GM23338 (cell line): ENCODE results near the gene KLHL12.

Source experiments
- CREB1 ChIP-seq: fragments of 250-450 bp; sonication (Bioruptor Pico); IDR thresholded peaks from 2 replicates; pipeline ENCODE4 v1.5.0; 2020; ENCODE audit warnings: low read depth, mild to moderate bottlenecking, moderate library complexity
- CTCF ChIP-seq, 2 experiments: fragments of 200-600 bp in 1 of 2; sonication (generic) in 1 of 2; conservative IDR thresholded peaks; 2 replicates each; pipeline versions ENCODE4 v1.5.1 to v1.6.1; 2016 to 2017; ENCODE audit warnings: antibody characterized with exemption in 2 of 2, low read depth in 2 of 2, mild to moderate bottlenecking in 2 of 2, moderate library complexity in 1 of 2
- EZH2 ChIP-seq: fragments of 200-600 bp; sonication (generic); IDR thresholded peaks from one replicate; pipeline ENCODE4 v1.8.0; 2017; ENCODE audit warnings: antibody characterized with exemption, mild to moderate bottlenecking, low read depth; ENCODE audit not compliant: unreplicated experiment
- EZH2phosphoT487 ChIP-seq: fragments of 200-600 bp; sonication (generic); IDR thresholded peaks from one replicate; pipeline ENCODE4 v1.8.1; 2018; ENCODE audit warnings: antibody characterized with exemption; ENCODE audit not compliant: unreplicated experiment
- JUNB ChIP-seq: IDR thresholded peaks from one replicate; pipeline ENCODE4 v1.6.1; 2016; ENCODE audit warnings: antibody characterized with exemption; ENCODE audit not compliant: unreplicated experiment
- POLR2AphosphoS5 ChIP-seq: IDR thresholded peaks from 2 replicates; pipeline ENCODE4 v1.6.1; 2016; ENCODE audit warnings: antibody characterized with exemption, low read depth
- STAT1 ChIP-seq: IDR thresholded peaks from one replicate; pipeline ENCODE4 v1.6.1; 2016; ENCODE audit warnings: antibody characterized with exemption; ENCODE audit not compliant: unreplicated experiment
- TF ChIP-seq, protein P1 (sequence below): IDR thresholded peaks from one replicate; pipeline ENCODE4 v1.6.1; 2018; ENCODE audit warnings: antibody characterized with exemption; ENCODE audit not compliant: unreplicated experiment
- TF ChIP-seq, protein P2 (sequence below): IDR thresholded peaks from 2 replicates; pipeline ENCODE4 v1.6.1; 2016; ENCODE audit warnings: antibody characterized with exemption

GRCh38 chr1:202880062-202880461 is 47.0 kb downstream of the KLHL12 start:
- TF ChIP-seq CTCF (conservative IDR thresholded peaks at IDR 0.05; ENCODE audit: low read depth in 2 of 2) (no peak), POLR2AphosphoS5 (no peak), CREB1 (CRISPR knock-in tag) (no peak), JUNB (no peak), EZH2 (no peak), STAT1 (no peak), EZH2phosphoT487 (no peak)
- TF ChIP-seq, protein P1, sequence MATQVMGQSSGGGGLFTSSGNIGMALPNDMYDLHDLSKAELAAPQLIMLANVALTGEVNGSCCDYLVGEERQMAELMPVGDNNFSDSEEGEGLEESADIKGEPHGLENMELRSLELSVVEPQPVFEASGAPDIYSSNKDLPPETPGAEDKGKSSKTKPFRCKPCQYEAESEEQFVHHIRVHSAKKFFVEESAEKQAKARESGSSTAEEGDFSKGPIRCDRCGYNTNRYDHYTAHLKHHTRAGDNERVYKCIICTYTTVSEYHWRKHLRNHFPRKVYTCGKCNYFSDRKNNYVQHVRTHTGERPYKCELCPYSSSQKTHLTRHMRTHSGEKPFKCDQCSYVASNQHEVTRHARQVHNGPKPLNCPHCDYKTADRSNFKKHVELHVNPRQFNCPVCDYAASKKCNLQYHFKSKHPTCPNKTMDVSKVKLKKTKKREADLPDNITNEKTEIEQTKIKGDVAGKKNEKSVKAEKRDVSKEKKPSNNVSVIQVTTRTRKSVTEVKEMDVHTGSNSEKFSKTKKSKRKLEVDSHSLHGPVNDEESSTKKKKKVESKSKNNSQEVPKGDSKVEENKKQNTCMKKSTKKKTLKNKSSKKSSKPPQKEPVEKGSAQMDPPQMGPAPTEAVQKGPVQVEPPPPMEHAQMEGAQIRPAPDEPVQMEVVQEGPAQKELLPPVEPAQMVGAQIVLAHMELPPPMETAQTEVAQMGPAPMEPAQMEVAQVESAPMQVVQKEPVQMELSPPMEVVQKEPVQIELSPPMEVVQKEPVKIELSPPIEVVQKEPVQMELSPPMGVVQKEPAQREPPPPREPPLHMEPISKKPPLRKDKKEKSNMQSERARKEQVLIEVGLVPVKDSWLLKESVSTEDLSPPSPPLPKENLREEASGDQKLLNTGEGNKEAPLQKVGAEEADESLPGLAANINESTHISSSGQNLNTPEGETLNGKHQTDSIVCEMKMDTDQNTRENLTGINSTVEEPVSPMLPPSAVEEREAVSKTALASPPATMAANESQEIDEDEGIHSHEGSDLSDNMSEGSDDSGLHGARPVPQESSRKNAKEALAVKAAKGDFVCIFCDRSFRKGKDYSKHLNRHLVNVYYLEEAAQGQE, result no peak
- TF ChIP-seq, protein P2, sequence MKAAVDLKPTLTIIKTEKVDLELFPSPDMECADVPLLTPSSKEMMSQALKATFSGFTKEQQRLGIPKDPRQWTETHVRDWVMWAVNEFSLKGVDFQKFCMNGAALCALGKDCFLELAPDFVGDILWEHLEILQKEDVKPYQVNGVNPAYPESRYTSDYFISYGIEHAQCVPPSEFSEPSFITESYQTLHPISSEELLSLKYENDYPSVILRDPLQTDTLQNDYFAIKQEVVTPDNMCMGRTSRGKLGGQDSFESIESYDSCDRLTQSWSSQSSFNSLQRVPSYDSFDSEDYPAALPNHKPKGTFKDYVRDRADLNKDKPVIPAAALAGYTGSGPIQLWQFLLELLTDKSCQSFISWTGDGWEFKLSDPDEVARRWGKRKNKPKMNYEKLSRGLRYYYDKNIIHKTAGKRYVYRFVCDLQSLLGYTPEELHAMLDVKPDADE, result no peak
